Body of pancreas (tissue), 4 donors: ENCODE results near the gene ATOH8.

ENCODE experiments used
- CTCF ChIP-seq, 7 experiments: fragments of 450-650 bp in 4 of 7; fragments of 200-600 bp in 3 of 7; sonication (generic) in 3 of 7; IDR thresholded peaks; one replicate each; pipeline ENCODE4 v1.5.1; 2016 to 2019; ENCODE audit warnings: antibody characterized with exemption in 7 of 7
- POLR2A ChIP-seq, 3 donors: fragments of 450-650 bp; IDR thresholded peaks; one replicate each; pipeline ENCODE4 v1.6.1; 2016; ENCODE audit warnings: antibody characterized with exemption in 3 of 3, mild to moderate bottlenecking in 2 of 3

- no peak for TF ChIP-seq CTCF (IDR thresholded peaks at IDR 0.05)
- TF ChIP-seq POLR2A (IDR thresholded peaks at IDR 0.05), result no peak
Measured at GRCh38 chr2:85792783-85793441, 39.1 kb downstream of the ATOH8 start.
